K562 (cell line): ENCODE measurements around the gene ALOX5. TPM values are rescaled to one million over a fixed set of nuclear protein-coding genes. Genes with fewer than 3 reads are reported as not detected.

Experiments
- ATAC-seq: fragments of 200-7000 bp; cut with Tn5 transposase; 3 replicates; pipeline ENCODE4 v1.9.1; 2020; ENCODE audit warnings: moderate library complexity
- BruUV-seq: library from RNA; stranded (reverse); fragments of 400-500 nt; replicated peaks from 2 replicates; lab custom pipeline; 2021; lab: Mats Ljungman, UMichigan
- CTCF ChIA-PET: fragments of 300-600 bp; formaldehyde crosslinking; extraction: SDS; loops from one replicate; lab custom pipeline; 2021; ENCODE audit warnings: low intra/inter-chr PET ratio; lab: Yijun Ruan, JAX
- POLR2A ChIA-PET: fragments of 300-600, 350-650 bp; sonication (Branson Sonifier 250); formaldehyde crosslinking; extraction: SDS; loops from one replicate; lab custom pipeline; 2021; ENCODE audit warnings: antibody characterized with exemption, inconsistent platforms; lab: Yijun Ruan, JAX
- DNase-seq, 4 experiments: peaks; one replicate each; pipeline versions ENCODE4 v3.0.0 to v3.0.0-alpha.2; 2011 to 2018; ENCODE audit warnings: low spot score in 3 of 4, mixed read lengths in 3 of 4; ENCODE audit errors: extremely low read depth in 1 of 4
- FAIRE-seq: peaks from 2 replicates; lab custom pipeline; 2011; peaks lifted over from hg19 to GRCh38; lab: Jason Lieb, UNC
- H2AFZ ChIP-seq: 2 replicates; pipeline ENCODE4 v1.6.0; 2011; ENCODE audit warnings: low read depth, low read length, control low read depth, inconsistent platforms
- H3K27ac ChIP-seq: fragments of 200-600 bp; 3 replicates; pipeline ENCODE4 v1.8.0; 2011; ENCODE audit warnings: low read depth, mild to moderate bottlenecking, control low read depth, inconsistent platforms, low read length, moderate library complexity, mixed read lengths; ENCODE audit errors: extremely low read depth
- H3K27me3 ChIP-seq, 2 experiments: fragments of 300-600 bp in 1 of 2; 2 replicates in 1 of 2; 3 replicates in 1 of 2; pipeline versions ENCODE4 v1.6.0 to v1.8.0; 2011; ENCODE audit warnings: inconsistent platforms in 2 of 2, low read length in 2 of 2, mild to moderate bottlenecking in 1 of 2, mixed read lengths in 1 of 2, moderate library complexity in 1 of 2; ENCODE audit not compliant: control insufficient read depth in 2 of 2, insufficient read depth in 2 of 2
- H3K36me3 ChIP-seq: fragments of 300-600 bp; 3 replicates; pipeline ENCODE4 v1.8.0; 2011; ENCODE audit warnings: mild to moderate bottlenecking, low read length, inconsistent platforms; ENCODE audit not compliant: control insufficient read depth, insufficient read depth
- H3K4me1 ChIP-seq, 2 experiments: fragments of 200-600 bp in 1 of 2; replicated peaks in 1 of 2; 2 replicates in 1 of 2; 3 replicates in 1 of 2; pipeline versions ENCODE4 v1.5.1 to v1.8.0; 2011; ENCODE audit warnings: inconsistent platforms in 2 of 2, low read length in 2 of 2, mild to moderate bottlenecking in 1 of 2, mixed read lengths in 1 of 2, moderate library complexity in 1 of 2; ENCODE audit not compliant: control insufficient read depth in 2 of 2, insufficient read depth in 2 of 2
- H3K4me2 ChIP-seq: 2 replicates; pipeline ENCODE4 v1.6.1; 2011; ENCODE audit warnings: low read length, control low read depth, inconsistent platforms, mixed read lengths; ENCODE audit not compliant: insufficient read depth
- H3K4me3 ChIP-seq: fragments of 200-600 bp; sonication (generic), shearing (Covaris generic); 2 replicates; pipeline ENCODE4 v1.5.1; 2016; ENCODE audit warnings: control low read depth, inconsistent platforms
- H3K79me2 ChIP-seq: fragments of 200-600 bp; 3 replicates; pipeline ENCODE4 v1.8.0; 2011; ENCODE audit warnings: low read length, inconsistent platforms; ENCODE audit not compliant: control insufficient read depth, insufficient read depth
- H3K9ac ChIP-seq, 2 experiments: 2 replicates each; pipeline versions ENCODE4 v1.6.0 to v1.6.1; 2011; ENCODE audit warnings: low read depth in 2 of 2, low read length in 2 of 2, control low read depth in 1 of 2, inconsistent platforms in 1 of 2, mild to moderate bottlenecking in 1 of 2, mixed read lengths in 1 of 2; ENCODE audit not compliant: insufficient read depth in 1 of 2
- H3K9me1 ChIP-seq: one replicate; pipeline ENCODE4 v1.6.0; 2011; ENCODE audit warnings: inconsistent platforms, mild to moderate bottlenecking, low read length, moderate library complexity; ENCODE audit not compliant: control insufficient read depth, insufficient read depth
- H3K9me3 ChIP-seq: replicated peaks from 2 replicates; pipeline ENCODE4 v1.5.1; 2011; ENCODE audit warnings: low read depth, low read length, inconsistent platforms; ENCODE audit not compliant: control insufficient read depth, insufficient read depth
- H4K20me1 ChIP-seq: replicated peaks from 2 replicates; pipeline ENCODE4 v1.6.1; 2011; ENCODE audit warnings: low read length, inconsistent platforms, mixed read lengths; ENCODE audit not compliant: control insufficient read depth, insufficient read depth
- ELF4 ChIP-seq: fragments of 450-650 bp; formaldehyde crosslinking; IDR thresholded peaks from 2 replicates; pipeline ENCODE4 v1.4.0; 2022; ENCODE audit warnings: missing genetic modification characterization
- FOXP1 ChIP-seq: sonication (generic); formaldehyde crosslinking; IDR thresholded peaks from 2 replicates; pipeline ENCODE4 v1.8.0; 2022; ENCODE audit warnings: mild to moderate bottlenecking, missing genetic modification reagents
- GATAD2B ChIP-seq: fragments of 450-650 bp; IDR thresholded peaks from 2 replicates; pipeline ENCODE4 v1.6.1; 2017; ENCODE audit warnings: mild to moderate bottlenecking, borderline replicate concordance
- IFI16 ChIP-seq: fragments of 250-450 bp; sonication (Bioruptor Pico); IDR thresholded peaks from 2 replicates; pipeline ENCODE4 v2.1.2; 2022; ENCODE audit warnings: mild to moderate bottlenecking, inconsistent platforms
- L3MBTL2 ChIP-seq: fragments of 450-650 bp; IDR thresholded peaks from 2 replicates; pipeline ENCODE4 v1.6.1; 2016; ENCODE audit warnings: mild to moderate bottlenecking, moderate library complexity
- NFRKB ChIP-seq: fragments of 450-650 bp; IDR thresholded peaks from 2 replicates; pipeline ENCODE4 v1.6.1; 2016; ENCODE audit warnings: low read depth
- NR2C1 ChIP-seq, 2 experiments: fragments of 450-650 bp; IDR thresholded peaks; 2 replicates each; pipeline ENCODE4 v1.6.1; 2017; ENCODE audit warnings: mild to moderate bottlenecking in 2 of 2, antibody characterized with exemption in 1 of 2, inconsistent platforms in 1 of 2, missing compliant biosample characterization in 1 of 2, missing genetic modification characterization in 1 of 2
- NR4A1 ChIP-seq, 2 experiments: fragments of 250-450 bp in 1 of 2; fragments of 450-650 bp in 1 of 2; sonication (Bioruptor Pico) in 1 of 2; IDR thresholded peaks; 2 replicates each; pipeline versions ENCODE4 v1.4.0 to v1.6.1; 2016 to 2020; ENCODE audit warnings: mild to moderate bottlenecking in 2 of 2, missing compliant biosample characterization in 1 of 2, missing genetic modification characterization in 1 of 2, moderate library complexity in 1 of 2
- PHB ChIP-seq: fragments of 250-450 bp; sonication (Bioruptor Pico); IDR thresholded peaks from 2 replicates; pipeline ENCODE4 v1.5.0; 2021
- RAD51 ChIP-seq: fragments of 450-650 bp; IDR thresholded peaks from 2 replicates; pipeline ENCODE4 v1.7.1; 2016; ENCODE audit warnings: low read depth, mild to moderate bottlenecking, borderline replicate concordance
- SREBF1 ChIP-seq: fragments of 150-350 bp; IDR thresholded peaks from 2 replicates; pipeline ENCODE4 v1.6.1; 2014; ENCODE audit warnings: antibody characterized with exemption, low read depth, low read length, borderline replicate concordance
- WHSC1 ChIP-seq: IDR thresholded peaks from one replicate; pipeline ENCODE4 v1.6.1; 2012; ENCODE audit warnings: low read length, control low read depth, inconsistent platforms
- ZNF766 ChIP-seq: fragments of 200-800 bp; sonication (Bioruptor generic); conservative IDR thresholded peaks from 2 replicates; pipeline ENCODE4 v1.6.1; 2016; ENCODE audit warnings: missing genetic modification characterization, missing compliant biosample characterization
- WGBS: fragments of 100-300 bp; shearing (Covaris generic); methylation state at CpG from one replicate; pipeline ENCODE4 v1.1.6; 2016; ENCODE audit warnings: low coverage, mixed read lengths; ENCODE audit not compliant: insufficient coverage; ENCODE audit errors: missing lambda C conversion rate; 5-methylcytosine and 5-hydroxymethylcytosine counted together
- in situ Hi-C: fragments of 300-500 bp; cut with MboI; formaldehyde crosslinking; loops from 4 replicates; pipeline ENCODE4 v1.15.0; 2018; ENCODE audit warnings: inconsistent platforms, mixed read lengths
- intact Hi-C: fragments of 100-400 bp; cut with micrococcal nuclease; formaldehyde crosslinking; loops from 2 replicates; pipeline ENCODE4 v1.14.2; 2022
- polyA plus RNA-seq, 8 experiments: library from polyadenylated mRNA; depleted of rRNA in 4 of 8; stranded (reverse) in 5 of 8; unstranded in 3 of 8; fragments of >200 nt; fragmentation: Nextera tagmentation in 2 of 8; fragmentation: Illumina TruSeq in 1 of 8; extraction: Ambion mirVana in 2 of 8; extraction: Trizol in 1 of 8; gene quantifications; 2 replicates each; pipeline versions ENCODE4 v1.2.1 to v1.2.3, GENCODE V29; 2011 to 2014; ENCODE audit warnings: inconsistent platforms in 1 of 8, missing spikeins in 1 of 8
- total RNA-seq, 7 experiments: library from RNA; depleted of rRNA in 6 of 7; stranded (reverse); fragments of >200 nt in 6 of 7; fragmentation: Illumina TruSeq in 2 of 7; extraction: Trizol in 2 of 7; gene quantifications; 2 replicates each; pipeline versions ENCODE4 v1.2.1 to v1.2.3, GENCODE V29; 2011 to 2021; ENCODE audit warnings: low replicate concordance in 1 of 7
- TF ChIP-seq, protein P1 (sequence below): fragments of 250-450 bp; sonication (Bioruptor Pico); IDR thresholded peaks from 2 replicates; pipeline ENCODE4 v1.5.0; 2021; ENCODE audit warnings: mild to moderate bottlenecking, borderline replicate concordance
- TF ChIP-seq, protein P2 (sequence below), 2 experiments: fragments of 200-800 bp in 1 of 2; sonication (Bioruptor generic) in 1 of 2; sonication (generic) in 1 of 2; formaldehyde crosslinking in 1 of 2; IDR thresholded peaks in 1 of 2; conservative IDR thresholded peaks in 1 of 2; 2 replicates each; pipeline versions ENCODE4 v1.5.0 to v1.6.1; 2016 to 2020; ENCODE audit warnings: missing compliant biosample characterization in 1 of 2, missing genetic modification characterization in 1 of 2, missing genetic modification reagents in 1 of 2

The ALOX5 gene
- total and polyA plus RNA-seq, 9 of the 15 experiments (the other 6 are each of a cell fraction or from before 2014, with no cell fraction given) = 0.10 to 2.4 (median 1.4) TPM

DNA sequence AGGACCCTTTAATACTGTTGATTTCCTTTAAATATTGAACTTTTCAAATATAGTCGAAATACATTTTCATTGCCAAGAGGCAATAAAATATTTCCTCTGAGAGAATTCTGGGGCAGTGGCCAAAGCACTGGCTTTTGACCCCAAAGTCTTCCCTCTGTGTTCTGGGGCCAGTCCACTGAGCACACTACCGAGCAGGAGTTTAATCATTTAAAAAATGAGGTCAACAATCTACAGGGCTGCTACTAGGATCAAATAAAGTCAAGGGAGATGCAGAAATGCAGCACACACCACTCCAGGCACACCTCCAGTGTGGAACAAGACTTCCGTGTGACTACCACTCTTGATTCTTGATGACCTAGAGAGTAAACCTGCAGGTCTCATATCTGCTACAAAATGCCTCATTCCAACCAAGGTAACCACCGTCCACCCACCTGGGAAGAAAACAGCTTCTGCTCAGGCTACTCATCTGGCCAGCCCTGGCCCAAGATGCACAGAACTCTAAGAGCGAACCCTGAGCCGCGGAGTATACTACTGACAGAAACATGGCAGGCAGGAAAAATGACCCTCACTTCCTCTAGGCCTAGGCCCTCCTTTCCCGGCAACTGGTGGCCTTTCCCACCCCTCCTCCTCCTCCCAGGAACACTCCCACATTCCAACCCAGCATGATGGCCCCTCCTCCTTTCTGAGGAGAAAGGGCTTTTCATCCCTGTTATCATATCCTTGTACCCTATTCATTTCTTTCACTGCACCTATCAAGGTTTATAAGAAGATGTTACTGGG is 97.7 kb downstream of the ALOX5 start:
- ATAC-seq (peak; percentile 4; the same call in 1 of the 3 replicates), DNase-seq (peak in 1 of 4 experiments; percentile 24), FAIRE-seq (no peak)
- in situ Hi-C loops = no loop called here
- Histone ChIP-seq H3K36me3 (no peaks in the 10 kb centered on the region; the same call in 2 of the 3 replicates), H3K79me2 (peaks cover 39% of the 10 kb centered on the region), H3K9me3 (peaks cover 2% of the 10 kb centered on the region; the same call in 1 of the 2 replicates), H3K27ac (peak overlapping the region; percentile 98), H3K27me3 (no peaks in the 10 kb centered on the region), H4K20me1 (no peaks in the 10 kb centered on the region), H3K9me1 (peaks cover 4% of the 10 kb centered on the region), H3K4me2 (peak overlapping the region; percentile 72; the same call in 1 of the 2 replicates), H2AFZ (peak overlapping the region; percentile 36; the same call in 1 of the 2 replicates), H3K4me3 (no peak overlapping the region), H3K9ac (peak overlapping the region in 1 of 2 experiments; percentile 52; a peak in 3 of 4 replicates), H3K4me1 (peaks cover 23 to 49% of the 10 kb centered on the region in 2 experiments)
- CTCF ChIA-PET = interaction anchor here (0.6 kb wide), 1 partner anchor 223 kb away, joined by 4 read pairs; no protein-coding TSS in a partner anchor
- WGBS = 63% methylated on average over 8 of the region's 8 CpGs
- POLR2A ChIA-PET = interaction anchor here (0.7 to 1.2 kb wide), 3 partner anchors 10 to 121 kb away, joined by 3 to 4 read pairs (median 3); no protein-coding TSS in a partner anchor
- no TSS peak for BruUV-seq
- intact Hi-C loops = loop anchor here (2.0 kb wide), 4 partner anchors 109 to 201 kb away; partner anchors contain the start of gene ZFAND4
- TF ChIP-seq ZNF766 (CRISPR knock-in tag) = peak; percentile 61; the same call in 1 of the 2 replicates
- TF ChIP-seq GATAD2B = no peak
- TF ChIP-seq RAD51 = no peak
- peak; percentile 86 for TF ChIP-seq WHSC1
- 0 out of 2 replicates have a peak, but pooled peaks have one; percentile 24 for TF ChIP-seq ELF4
- 0 out of 2 replicates have a peak, but pooled peaks have one; percentile 11 for TF ChIP-seq NFRKB
- TF ChIP-seq IFI16 (CRISPR knock-in tag) = no peak
- no peak for TF ChIP-seq NR4A1 (CRISPR knock-in tag; IDR thresholded peaks at IDR 0.05)
- TF ChIP-seq NR4A1 (tag; IDR thresholded peaks at IDR 0.05) = 0 out of 2 replicates have a peak, but pooled peaks have one; percentile 42
- no peak for TF ChIP-seq FOXP1 (CRISPR knock-in tag)
- TF ChIP-seq NR2C1 (IDR thresholded peaks at IDR 0.05) = no peak
- 0 out of 2 replicates have a peak, but pooled peaks have one; percentile 11 for TF ChIP-seq NR2C1 (tag; IDR thresholded peaks at IDR 0.05)
- 0 out of 2 replicates have a peak, but pooled peaks have one; percentile 10 for TF ChIP-seq L3MBTL2
- TF ChIP-seq, protein P1, sequence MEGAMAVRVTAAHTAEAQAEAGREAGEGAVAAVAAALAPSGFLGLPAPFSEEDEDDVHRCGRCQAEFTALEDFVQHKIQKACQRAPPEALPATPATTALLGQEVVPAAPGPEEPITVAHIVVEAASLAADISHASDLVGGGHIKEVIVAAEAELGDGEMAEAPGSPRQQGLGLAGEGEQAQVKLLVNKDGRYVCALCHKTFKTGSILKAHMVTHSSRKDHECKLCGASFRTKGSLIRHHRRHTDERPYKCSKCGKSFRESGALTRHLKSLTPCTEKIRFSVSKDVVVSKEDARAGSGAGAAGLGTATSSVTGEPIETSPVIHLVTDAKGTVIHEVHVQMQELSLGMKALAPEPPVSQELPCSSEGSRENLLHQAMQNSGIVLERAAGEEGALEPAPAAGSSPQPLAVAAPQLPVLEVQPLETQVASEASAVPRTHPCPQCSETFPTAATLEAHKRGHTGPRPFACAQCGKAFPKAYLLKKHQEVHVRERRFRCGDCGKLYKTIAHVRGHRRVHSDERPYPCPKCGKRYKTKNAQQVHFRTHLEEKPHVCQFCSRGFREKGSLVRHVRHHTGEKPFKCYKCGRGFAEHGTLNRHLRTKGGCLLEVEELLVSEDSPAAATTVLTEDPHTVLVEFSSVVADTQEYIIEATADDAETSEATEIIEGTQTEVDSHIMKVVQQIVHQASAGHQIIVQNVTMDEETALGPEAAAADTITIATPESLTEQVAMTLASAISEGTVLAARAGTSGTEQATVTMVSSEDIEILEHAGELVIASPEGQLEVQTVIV (CRISPR knock-in tag) = no peak
- no peak for TF ChIP-seq SREBF1
- TF ChIP-seq, protein P2, sequence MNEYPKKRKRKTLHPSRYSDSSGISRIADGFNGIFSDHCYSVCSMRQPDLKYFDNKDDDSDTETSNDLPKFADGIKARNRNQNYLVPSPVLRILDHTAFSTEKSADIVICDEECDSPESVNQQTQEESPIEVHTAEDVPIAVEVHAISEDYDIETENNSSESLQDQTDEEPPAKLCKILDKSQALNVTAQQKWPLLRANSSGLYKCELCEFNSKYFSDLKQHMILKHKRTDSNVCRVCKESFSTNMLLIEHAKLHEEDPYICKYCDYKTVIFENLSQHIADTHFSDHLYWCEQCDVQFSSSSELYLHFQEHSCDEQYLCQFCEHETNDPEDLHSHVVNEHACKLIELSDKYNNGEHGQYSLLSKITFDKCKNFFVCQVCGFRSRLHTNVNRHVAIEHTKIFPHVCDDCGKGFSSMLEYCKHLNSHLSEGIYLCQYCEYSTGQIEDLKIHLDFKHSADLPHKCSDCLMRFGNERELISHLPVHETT (CRISPR knock-in tag; conservative IDR thresholded peaks at IDR 0.05 in 1 of 2, IDR thresholded peaks at IDR 0.05 in 1 of 2) = peak in 1 of 2 experiments; percentile 50; a peak in 1 of 4 replicates
- no peak for TF ChIP-seq PHB (CRISPR knock-in tag)
